HG02798 (cell line): ENCODE measurements around the gene PLPPR1.

Source experiments
- ATAC-seq: cut with Tn5 transposase; IDR thresholded peaks from one replicate; pipeline ENCODE4 v1.9.1; 2021; ENCODE audit warnings: mild to moderate bottlenecking; ENCODE audit not compliant: unreplicated experiment, poor library complexity

PLPPR1 gene

GRCh38 chr9:101369884-101370531 lies 341.5 kb downstream of the PLPPR1 start:
- no peak for ATAC-seq

- ATAC-seq = no peak
Observed at GRCh38 chr9:101371813-101372212, 343.3 kb downstream of the PLPPR1 start.

GRCh38 chr9:101372327-101373118 lies 344.0 kb downstream of the PLPPR1 start:
- ATAC-seq = no peak
